ENCODE data around the gene COL8A2.

DNA sequence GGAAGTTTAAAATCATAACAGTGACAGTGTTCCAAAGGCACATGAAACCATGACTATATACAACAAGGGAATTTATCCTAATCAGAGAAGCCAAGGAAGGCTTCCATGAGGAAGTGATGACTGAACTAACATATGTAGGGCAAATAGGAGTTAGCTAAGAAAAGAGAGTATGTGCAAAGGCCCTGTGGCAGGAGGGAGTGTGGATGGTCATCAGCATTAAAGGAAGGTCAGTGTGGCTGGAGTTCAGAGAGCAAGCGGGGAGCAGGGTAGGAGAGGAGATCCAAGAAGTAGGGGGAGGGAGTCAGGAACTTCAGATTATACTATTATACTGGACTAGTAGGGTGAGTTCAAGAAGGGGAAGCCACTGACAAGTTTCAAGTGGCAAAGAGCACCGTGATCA is 39.3 kb upstream of the COL8A2 start:
- no peak for TF ChIP-seq LEF1 (IDR thresholded peaks at IDR 0.05; ENCODE audit: borderline replicate concordance)
- TF ChIP-seq FOXM1 (IDR thresholded peaks at IDR 0.05; ENCODE audit: borderline replicate concordance): no peak
- no peak for TF ChIP-seq SP1 (IDR thresholded peaks at IDR 0.05)
- TF ChIP-seq NFRKB (IDR thresholded peaks at IDR 0.05): no peak
- TF ChIP-seq ZNF384 (IDR thresholded peaks at IDR 0.05): no peak
- no peak for TF ChIP-seq CTBP1 (IDR thresholded peaks at IDR 0.05; ENCODE audit: borderline replicate concordance)
- no peak for TF ChIP-seq TARDBP (IDR thresholded peaks at IDR 0.05)
- no peak for TF ChIP-seq FOXK2 (IDR thresholded peaks at IDR 0.05)
- no peak for TF ChIP-seq ARNT (IDR thresholded peaks at IDR 0.05)
- TF ChIP-seq SUZ12 (IDR thresholded peaks at IDR 0.05): no peak
